ENCODE data around the gene PPM1F.

Gene PPM1F

GRCh38 chr22:21952586-21953571 lies at the start of gene PPM1F:
PPM1F (minus strand) TSS chr22:21952848; CDS start chr22:21946048, 6,800 bp downstream.
- peak; percentile 83 for DNase-seq (ENCODE audit: low spot score)

- no peak for DNase-seq (ENCODE audit: low spot score)
Measured at GRCh38 chr22:22001664-22002525, 49.2 kb upstream of the PPM1F start.

- DNase-seq (ENCODE audit: low spot score): no peak
Measured at GRCh38 chr22:21998595-21999247, 46.1 kb upstream of the PPM1F start.

- DNase-seq (ENCODE audit: low spot score): no peak
Measured at GRCh38 chr22:21996175-21996720, 43.6 kb upstream of the PPM1F start.

GRCh38 chr22:21995660-21996059 lies 43.0 kb upstream of the PPM1F start:
- DNase-seq (ENCODE audit: low spot score): no peak

GRCh38 chr22:21994881-21995444 lies 42.3 kb upstream of the PPM1F start:
- no peak for DNase-seq (ENCODE audit: low spot score)

GRCh38 chr22:21992593-21993237 lies 40.1 kb upstream of the PPM1F start:
- DNase-seq (ENCODE audit: low spot score): no peak

- DNase-seq (ENCODE audit: low spot score): no peak
Measured at GRCh38 chr22:21991774-21992173, 39.1 kb upstream of the PPM1F start.

GRCh38 chr22:21991304-21991596 lies 38.6 kb upstream of the PPM1F start:
- DNase-seq (ENCODE audit: low spot score): no peak

- no peak for DNase-seq (ENCODE audit: low spot score)
Measured at GRCh38 chr22:21990445-21991303, 38.0 kb upstream of the PPM1F start.

- no peak for DNase-seq (ENCODE audit: low spot score)
Measured at GRCh38 chr22:21989049-21989448, 36.4 kb upstream of the PPM1F start.

GRCh38 chr22:21985214-21985613 lies 32.6 kb upstream of the PPM1F start:
- DNase-seq (ENCODE audit: low spot score): no peak

- peak; percentile 4 for DNase-seq (ENCODE audit: low spot score)
Measured at GRCh38 chr22:21984793-21985192, 32.1 kb upstream of the PPM1F start.

- DNase-seq (ENCODE audit: low spot score): peak; percentile 82
Measured at GRCh38 chr22:21982338-21982965, 29.8 kb upstream of the PPM1F start, which contains the start of gene TOP3B. TOP3B (minus strand) TSS chr22:21982787; CDS start chr22:21975709, 7,078 bp downstream.

- DNase-seq (ENCODE audit: low spot score): peak; percentile 2
Measured at GRCh38 chr22:21981874-21982273, 29.2 kb upstream of the PPM1F start.

GRCh38 chr22:21980547-21980946 lies 27.9 kb upstream of the PPM1F start:
- no peak for DNase-seq (ENCODE audit: low spot score)

- DNase-seq (ENCODE audit: low spot score): no peak
Measured at GRCh38 chr22:21978564-21979386, 26.1 kb upstream of the PPM1F start.

- DNase-seq (ENCODE audit: low spot score): no peak
Measured at GRCh38 chr22:21977814-21978213, 25.2 kb upstream of the PPM1F start.

GRCh38 chr22:21975854-21976345 lies 23.3 kb upstream of the PPM1F start:
- no peak for DNase-seq (ENCODE audit: low spot score)
